ENCODE results near the gene CACNA2D2.

DNA sequence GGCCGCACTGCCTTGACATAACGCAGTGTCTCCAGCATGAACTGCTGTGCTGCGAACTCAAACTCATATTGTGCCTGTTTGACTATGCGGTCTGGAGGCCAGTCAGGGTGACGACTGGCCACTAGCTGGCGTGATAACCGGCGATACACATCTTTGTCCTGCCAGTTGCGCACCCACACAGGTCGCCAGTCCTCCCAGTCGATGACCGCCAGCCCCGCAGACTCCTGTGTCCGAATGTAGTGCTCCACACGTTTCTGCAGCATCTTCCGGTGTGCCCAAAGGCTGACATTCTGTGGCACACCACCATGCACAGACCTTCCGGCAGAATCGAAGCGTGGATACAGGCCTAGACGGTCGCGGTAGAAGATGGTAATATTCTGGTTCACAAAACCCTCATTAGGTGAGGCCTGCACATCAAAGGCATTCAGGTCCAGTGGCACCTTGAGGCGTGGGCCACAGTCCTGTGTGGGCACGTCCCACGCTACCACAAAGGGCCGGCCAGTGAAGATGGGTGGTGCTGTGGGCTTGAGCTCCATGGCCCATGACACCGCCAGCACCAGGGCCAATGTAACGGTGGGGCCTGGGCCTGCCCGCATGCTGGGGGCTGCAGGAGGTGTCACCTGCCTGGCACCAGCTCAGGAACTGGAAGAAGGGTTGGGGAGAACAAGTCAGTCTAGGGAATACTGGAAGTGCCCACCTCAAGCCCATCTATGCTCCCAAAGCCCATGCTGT lies 183.4 kb downstream of the CACNA2D2 start:
- TF ChIP-seq, protein P1, sequence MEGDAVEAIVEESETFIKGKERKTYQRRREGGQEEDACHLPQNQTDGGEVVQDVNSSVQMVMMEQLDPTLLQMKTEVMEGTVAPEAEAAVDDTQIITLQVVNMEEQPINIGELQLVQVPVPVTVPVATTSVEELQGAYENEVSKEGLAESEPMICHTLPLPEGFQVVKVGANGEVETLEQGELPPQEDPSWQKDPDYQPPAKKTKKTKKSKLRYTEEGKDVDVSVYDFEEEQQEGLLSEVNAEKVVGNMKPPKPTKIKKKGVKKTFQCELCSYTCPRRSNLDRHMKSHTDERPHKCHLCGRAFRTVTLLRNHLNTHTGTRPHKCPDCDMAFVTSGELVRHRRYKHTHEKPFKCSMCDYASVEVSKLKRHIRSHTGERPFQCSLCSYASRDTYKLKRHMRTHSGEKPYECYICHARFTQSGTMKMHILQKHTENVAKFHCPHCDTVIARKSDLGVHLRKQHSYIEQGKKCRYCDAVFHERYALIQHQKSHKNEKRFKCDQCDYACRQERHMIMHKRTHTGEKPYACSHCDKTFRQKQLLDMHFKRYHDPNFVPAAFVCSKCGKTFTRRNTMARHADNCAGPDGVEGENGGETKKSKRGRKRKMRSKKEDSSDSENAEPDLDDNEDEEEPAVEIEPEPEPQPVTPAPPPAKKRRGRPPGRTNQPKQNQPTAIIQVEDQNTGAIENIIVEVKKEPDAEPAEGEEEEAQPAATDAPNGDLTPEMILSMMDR (conservative IDR thresholded peaks at IDR 0.05; ENCODE audit: low read depth, low read length) = no peak
- TF ChIP-seq MXI1 (IDR thresholded peaks at IDR 0.05; ENCODE audit: borderline replicate concordance, low read depth, low read length) = no peak
- no peak for TF ChIP-seq POLR2A (IDR thresholded peaks at IDR 0.05; ENCODE audit: low read depth, low read length)
- no peak for TF ChIP-seq CHD1 (IDR thresholded peaks at IDR 0.05; ENCODE audit: low read depth, low read length)
- TF ChIP-seq RAD21 (IDR thresholded peaks at IDR 0.05; ENCODE audit: low read length) = no peak
- no peak for TF ChIP-seq RFX5 (IDR thresholded peaks at IDR 0.05; ENCODE audit: low read depth, low read length)
- TF ChIP-seq NFE2L2 (IDR thresholded peaks at IDR 0.05; ENCODE audit: low read depth, low read length) = no peak
